ENCODE data around the gene ISOC1. TPM values are rescaled to one million over a fixed set of nuclear protein-coding genes. Genes with fewer than 3 reads are reported as not detected.
A peak's percentile ranks its signal among the peaks of the same experiment; 100 is the strongest.

Gene ISOC1
- total and polyA plus RNA-seq, 2 of the 13 experiments (the other 11 are each of a cell fraction or from before 2014, with no cell fraction given) = 25.7 to 51.3 TPM

- TF ChIP-seq SNAPC4 (CRISPR knock-in tag; IDR thresholded peaks at IDR 0.05) (peak; percentile 92), MEIS2 (CRISPR knock-in tag; IDR thresholded peaks at IDR 0.05) (peak; percentile 62; the same call in 1 of the 2 replicates), NFIB (CRISPR knock-in tag; IDR thresholded peaks at IDR 0.05; ENCODE audit: borderline replicate concordance) (no peak), MED13 (CRISPR knock-in tag; IDR thresholded peaks at IDR 0.05) (peak; percentile 59; the same call in 1 of the 2 replicates), SRSF1 (optimal IDR thresholded peaks at IDR 0.05; ENCODE audit: low read depth, low read length) (peak; percentile 33), ZHX1 (CRISPR knock-in tag; IDR thresholded peaks at IDR 0.05; ENCODE audit: low read depth) (peak; percentile 61; the same call in 1 of the 2 replicates), ELF4 (CRISPR knock-in tag; IDR thresholded peaks at IDR 0.05; ENCODE audit: borderline replicate concordance) (no peak), RBM39 (IDR thresholded peaks at IDR 0.05; ENCODE audit: low read depth, low read length, poor library complexity, severe bottlenecking) (peak; percentile 82), RAD21 (CRISPR knock-in tag; IDR thresholded peaks at IDR 0.05) (peak; percentile 16), ZNF407 (CRISPR knock-in tag; IDR thresholded peaks at IDR 0.05; ENCODE audit: not compliant biosample characterization) (no peak)
These were observed 663 bp downstream of the ISOC1 start (continued) for GRCh38 chr5:129094924-129095899.
